H1 (cell line): ENCODE measurements around the gene CNOT8.

ENCODE experiments used
- CTCF ChIP-seq, 3 experiments: IDR thresholded peaks; 1 replicate in 2 of 3; 2 replicates in 1 of 3; pipeline versions ENCODE4 v1.5.1 to v1.6.1; 2011; ENCODE audit warnings: low read length in 3 of 3, mild to moderate bottlenecking in 3 of 3, inconsistent platforms in 2 of 3, low read depth in 1 of 3, moderate library complexity in 1 of 3; ENCODE audit not compliant: insufficient read depth in 1 of 3; ENCODE audit errors: control extremely low read depth in 1 of 3
- EZH2 ChIP-seq: fragments of 200-600 bp; sonication (generic); IDR thresholded peaks from 2 replicates; pipeline ENCODE4 v1.7.1; 2012; ENCODE audit warnings: low read depth, mild to moderate bottlenecking, moderate library complexity, low read length, inconsistent platforms; ENCODE audit not compliant: severe bottlenecking
- FOSL1 ChIP-seq: IDR thresholded peaks from 2 replicates; pipeline ENCODE4 v1.6.1; 2011; ENCODE audit warnings: mild to moderate bottlenecking, low read depth, low read length, moderate library complexity; ENCODE audit not compliant: insufficient read depth
- RAD21 ChIP-seq, 2 experiments: IDR thresholded peaks in 1 of 2; conservative IDR thresholded peaks in 1 of 2; 2 replicates each; pipeline ENCODE4 v1.6.1; 2011; ENCODE audit warnings: low read depth in 2 of 2, low read length in 2 of 2, improper control_type of control experiment in 1 of 2, inconsistent platforms in 1 of 2, mild to moderate bottlenecking in 1 of 2, moderate library complexity in 1 of 2

GRCh38 chr5:154923441-154924430 is 65.3 kb downstream of the CNOT8 start:
- no peak for TF ChIP-seq FOSL1
- TF ChIP-seq CTCF (IDR thresholded peaks at IDR 0.05; ENCODE audit: control extremely low read depth in 1 of 3, insufficient read depth in 1 of 3, low read depth in 1 of 3, low read length in 3 of 3), result no peak
- no peak for TF ChIP-seq EZH2
- TF ChIP-seq RAD21 (IDR thresholded peaks at IDR 0.05 in 1 of 2, conservative IDR thresholded peaks at IDR 0.05 in 1 of 2; ENCODE audit: low read depth in 2 of 2, low read length in 2 of 2), result no peak
